AG08396 (cell line): Measurements from ENCODE around the gene SNAP29.
"Not testable (repeated sequence)": the region's sequence is repeated elsewhere in the genome, so short reads cannot be mapped to it uniquely, and the experiment has no call there.

Experiments used
- DNase-seq: peaks from one replicate; pipeline ENCODE4 v3.0.0; 2012; ENCODE audit warnings: low spot score, mixed read lengths

Gene SNAP29

GRCh38 chr22:20901093-20902033 is 42.6 kb downstream of the SNAP29 start:
- not testable (repeated sequence) for DNase-seq

- DNase-seq = no peak
Measured at GRCh38 chr22:20903093-20903492, 44.3 kb downstream of the SNAP29 start.

GRCh38 chr22:20904008-20904979 is 45.5 kb downstream of the SNAP29 start:
- DNase-seq = peak; percentile 86

GRCh38 chr22:20904980-20905355 is 46.2 kb downstream of the SNAP29 start:
- no peak for DNase-seq

DNA sequence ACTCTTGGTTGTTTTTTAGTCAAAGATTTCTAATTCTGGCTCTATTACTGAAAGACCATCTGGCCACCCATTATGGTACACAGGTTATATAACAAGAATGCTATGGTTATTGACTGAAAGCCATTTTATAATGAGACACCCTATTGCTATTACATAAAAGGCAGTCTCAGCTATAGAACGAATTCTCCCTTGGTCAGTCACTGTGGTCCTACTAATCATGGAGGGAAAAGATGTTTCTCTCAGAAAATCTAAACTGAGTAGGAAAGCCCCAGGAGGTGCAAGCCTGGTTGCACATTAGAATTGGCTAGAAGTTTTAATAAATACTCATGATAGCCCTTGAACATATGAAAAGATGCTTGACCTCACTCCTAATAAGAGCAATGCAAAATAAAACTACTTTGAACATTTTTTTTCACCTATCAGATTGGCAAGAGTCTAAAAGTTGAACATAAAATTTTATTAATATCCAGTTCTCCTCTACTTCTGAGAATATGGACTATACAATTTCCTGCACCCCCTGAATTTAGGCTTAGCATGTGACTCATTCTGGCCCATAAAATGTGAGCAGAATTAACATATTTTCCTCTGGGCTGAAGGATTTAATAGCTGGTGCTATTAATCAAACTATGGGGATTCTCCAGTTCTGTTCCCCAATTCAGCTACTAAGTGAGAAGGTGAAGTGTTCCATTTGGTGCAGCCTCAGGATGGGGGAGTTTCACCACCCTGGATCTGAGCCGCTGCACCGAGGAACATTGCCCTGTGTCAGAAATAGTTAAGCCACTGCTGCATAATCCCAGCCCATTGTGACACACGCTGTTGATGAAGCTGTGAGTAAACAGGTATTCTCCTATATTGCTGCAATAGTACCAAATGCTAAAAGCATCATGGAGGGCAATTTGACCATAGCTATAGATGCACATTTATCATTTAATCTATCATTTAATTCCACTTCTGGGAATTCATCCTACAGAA is 46.9 kb downstream of the SNAP29 start:
- DNase-seq = no peak

DNA sequence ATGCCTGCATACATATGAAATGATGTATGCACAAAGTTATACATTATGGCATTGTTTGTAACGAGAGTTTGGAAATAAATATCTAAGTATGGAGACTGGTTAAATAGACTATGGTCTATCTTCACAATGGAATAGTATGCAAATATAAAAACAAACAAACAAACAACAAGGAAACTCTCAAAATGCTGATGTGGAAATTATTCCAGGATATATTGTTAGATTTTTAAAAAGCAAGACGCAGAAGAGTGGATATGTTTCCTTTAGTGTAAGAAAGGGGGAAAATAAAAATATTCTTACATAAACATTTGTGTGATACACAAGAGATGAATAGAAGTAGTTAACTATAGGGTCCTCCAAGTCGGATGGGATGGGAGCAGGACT is 47.6 kb downstream of the SNAP29 start:
- no peak for DNase-seq

DNA sequence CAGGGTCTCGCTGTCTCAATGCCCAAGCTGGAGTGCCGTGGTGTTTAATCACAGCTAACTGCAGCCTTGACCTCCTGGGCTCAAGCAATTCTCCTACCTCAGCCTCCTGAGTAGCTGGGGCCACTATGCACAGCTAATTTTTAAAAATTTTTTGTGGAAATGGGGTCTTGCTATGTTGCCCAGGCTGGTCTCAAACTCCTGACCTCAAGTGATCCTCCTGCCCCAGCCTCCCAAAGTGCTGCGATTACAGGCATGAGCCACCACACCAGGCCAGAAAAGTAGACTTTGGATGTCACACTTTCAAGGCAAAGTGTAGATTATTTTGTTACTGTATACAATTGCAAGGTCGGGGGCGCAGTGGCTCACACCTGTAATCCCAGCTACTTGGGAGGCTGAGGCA is 49.9 kb downstream of the SNAP29 start:
- not testable (repeated sequence) for DNase-seq

DNA sequence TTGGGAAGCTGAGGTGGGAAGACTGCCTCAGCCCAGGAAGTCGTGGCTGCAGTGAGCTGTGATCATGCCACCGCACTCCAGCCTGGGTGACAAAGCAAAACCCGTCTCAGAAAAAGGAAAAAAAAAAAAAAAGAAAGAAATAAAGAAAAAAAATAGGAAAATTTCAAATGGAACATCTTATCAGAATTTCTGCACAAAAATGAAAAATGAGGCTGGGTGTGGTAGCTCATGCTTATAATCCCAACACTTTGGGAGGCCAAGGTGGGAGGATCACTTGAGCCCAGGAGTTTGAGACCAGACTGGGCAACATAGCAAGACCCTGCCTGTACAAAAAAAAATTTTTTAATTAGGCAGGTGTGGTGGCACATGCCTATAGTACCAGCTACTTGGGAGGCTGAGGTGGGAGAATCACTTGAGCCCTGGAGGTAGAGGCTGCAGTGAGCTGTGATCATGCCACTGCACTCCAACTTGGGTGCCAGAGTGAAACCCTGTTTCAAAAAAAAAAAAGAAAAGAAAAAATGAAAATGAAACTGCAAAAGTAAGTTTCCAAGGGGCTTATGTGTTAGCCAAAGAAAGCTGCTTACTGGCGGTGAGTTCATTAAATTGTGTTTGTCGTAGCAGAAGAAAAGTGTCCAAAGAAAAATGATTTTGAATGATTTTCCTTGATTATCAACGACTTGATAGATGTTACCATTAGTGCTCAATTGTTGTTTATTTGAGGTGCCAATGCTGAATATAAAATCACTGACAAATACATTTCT is 50.9 kb downstream of the SNAP29 start:
- DNase-seq = no peak

DNA sequence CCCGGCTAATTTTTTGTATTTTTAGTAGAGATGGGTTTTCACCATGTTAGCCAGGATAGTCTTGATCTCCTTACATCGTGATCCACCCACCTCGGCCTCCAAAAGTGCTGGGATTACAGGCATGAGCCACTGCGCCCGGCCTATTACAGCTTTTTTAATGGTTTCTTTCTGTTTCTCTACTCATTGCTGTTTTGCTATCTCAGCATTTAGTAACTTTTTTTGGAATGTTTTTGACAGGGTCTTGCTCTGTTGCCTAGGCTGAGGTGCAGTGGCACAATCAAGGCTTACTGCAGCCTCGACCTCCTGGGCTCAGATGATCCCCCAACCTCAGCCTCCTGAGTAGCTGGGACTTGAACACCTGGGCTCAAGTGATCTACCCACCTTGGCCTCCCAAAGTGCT is 53.7 kb downstream of the SNAP29 start:
- DNase-seq = no peak

DNA sequence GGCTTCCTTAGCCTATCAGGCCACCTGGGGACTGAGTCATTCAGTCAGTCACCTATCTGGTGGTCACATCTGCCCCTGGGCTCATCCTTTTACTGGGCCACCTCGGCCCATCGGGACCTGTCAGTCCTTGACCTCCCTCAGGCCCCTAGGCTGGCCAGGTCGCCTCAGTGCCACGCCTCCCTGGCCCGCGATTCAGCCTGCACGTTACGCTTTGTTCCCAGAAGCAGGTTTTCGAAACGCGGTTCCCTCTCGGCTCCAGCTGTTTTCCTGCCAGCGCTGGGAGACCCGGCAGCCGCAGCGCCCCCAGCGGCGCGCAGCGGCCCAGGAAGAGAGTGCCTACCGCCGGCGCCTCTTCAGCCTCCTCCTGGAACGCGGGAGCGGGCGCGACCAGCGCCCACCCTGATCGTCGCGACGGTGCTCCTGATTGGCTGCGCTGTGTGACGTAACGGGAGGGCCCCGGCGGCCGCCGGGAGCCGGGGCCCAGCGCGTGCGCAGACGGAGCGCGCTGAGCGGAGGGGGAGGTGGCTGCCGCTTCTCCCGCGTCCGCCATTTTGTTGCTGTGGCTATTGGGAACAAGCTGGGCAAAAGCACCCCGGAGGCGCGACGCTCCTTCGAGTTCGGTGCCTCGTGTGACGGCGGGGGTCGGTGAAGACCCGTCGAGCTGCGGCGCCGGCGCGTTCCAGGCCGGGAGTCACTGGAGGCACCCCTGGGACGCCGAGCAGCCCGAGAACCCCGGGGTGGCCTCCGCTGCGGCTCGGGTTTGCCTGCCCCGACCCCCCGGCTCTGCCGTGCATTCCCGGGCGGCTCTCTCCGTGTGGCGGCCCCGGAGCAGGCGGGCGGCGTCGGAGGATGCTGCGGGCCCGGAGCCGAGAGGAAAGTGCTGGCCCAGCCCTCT is 58.4 kb downstream of the SNAP29 start, which contains the start of gene CRKL:
TSS of gene CRKL (plus strand) at position 492 of the 895 bp plus-strand sequence. CDS start 528 bp downstream, outside the sequence.
- peak; percentile 100 for DNase-seq

DNA sequence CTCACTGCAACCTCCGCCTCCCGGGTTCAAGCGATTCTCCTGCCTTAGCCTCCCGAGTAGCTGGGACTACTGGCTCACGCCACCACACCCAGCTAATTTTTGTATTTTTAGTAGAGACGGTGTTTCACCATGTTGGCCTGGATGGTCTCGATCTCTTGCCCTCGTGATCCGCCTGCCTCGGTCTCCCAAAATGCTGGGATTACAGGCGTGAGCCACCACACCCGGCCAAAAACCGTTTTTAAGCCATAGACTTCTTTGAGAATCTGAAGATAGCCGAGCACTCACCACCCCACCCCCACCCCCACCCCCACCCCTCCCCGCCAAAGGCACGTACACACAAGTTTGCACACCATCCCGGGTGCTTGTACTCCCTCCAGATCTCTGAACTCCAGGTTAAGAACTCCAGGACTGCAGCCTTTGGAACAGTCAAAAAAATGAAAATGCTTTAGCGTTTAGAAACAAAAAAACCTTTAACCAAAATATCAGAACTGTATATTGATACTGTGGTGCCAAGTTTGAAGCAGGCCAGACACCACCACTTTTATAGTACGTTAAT is 59.9 kb downstream of the SNAP29 start:
- DNase-seq = no peak

GRCh38 chr22:20919718-20920117 is 60.9 kb downstream of the SNAP29 start:
- no peak for DNase-seq

DNA sequence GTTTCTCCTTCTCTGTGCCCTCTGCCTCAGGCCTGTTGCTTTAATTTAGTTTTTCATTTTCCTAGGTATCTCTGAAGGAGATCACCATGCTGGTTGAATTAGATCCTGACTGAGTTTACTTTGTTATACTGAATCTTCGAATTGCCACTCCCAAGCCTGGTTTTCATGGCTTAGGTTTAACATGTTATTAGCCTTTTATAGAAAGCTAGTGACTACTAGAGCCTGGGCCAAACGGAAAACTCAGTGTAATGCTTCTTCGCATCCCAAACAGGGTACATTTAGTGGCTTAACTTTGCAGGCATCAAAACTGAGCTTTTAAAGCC is 62.0 kb downstream of the SNAP29 start:
- DNase-seq = no peak

DNA sequence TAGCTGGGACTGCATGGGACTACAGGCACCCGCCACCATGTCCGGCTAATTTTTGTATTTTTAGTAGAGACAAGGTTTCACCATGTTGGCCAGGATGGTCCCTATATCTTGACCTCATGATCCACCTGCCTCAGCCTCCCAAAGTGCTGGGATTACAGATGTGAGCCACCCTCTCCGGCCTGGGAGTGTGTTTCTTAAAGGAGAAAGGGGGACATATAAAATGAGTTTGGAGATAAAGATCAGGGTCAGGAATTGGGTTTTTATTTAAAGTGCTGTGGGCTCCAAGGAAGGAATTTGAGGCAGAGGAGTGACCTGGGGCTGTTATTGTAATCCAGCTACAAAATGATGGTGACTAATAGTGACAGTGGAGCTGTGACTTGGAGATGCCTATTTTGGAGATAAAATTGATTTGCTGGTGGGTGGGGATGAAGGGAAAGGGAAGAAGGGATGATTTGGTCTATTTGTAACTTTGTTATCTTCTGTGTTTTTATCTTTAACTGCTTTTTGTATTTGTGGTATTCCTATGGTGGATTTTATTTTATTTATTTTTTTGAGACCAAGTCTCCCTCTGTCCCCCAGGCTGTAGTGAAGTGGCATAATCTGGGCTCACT is 63.4 kb downstream of the SNAP29 start:
- DNase-seq = no peak

- no peak for DNase-seq
Measured at GRCh38 chr22:20926243-20926642, 67.4 kb downstream of the SNAP29 start.

DNA sequence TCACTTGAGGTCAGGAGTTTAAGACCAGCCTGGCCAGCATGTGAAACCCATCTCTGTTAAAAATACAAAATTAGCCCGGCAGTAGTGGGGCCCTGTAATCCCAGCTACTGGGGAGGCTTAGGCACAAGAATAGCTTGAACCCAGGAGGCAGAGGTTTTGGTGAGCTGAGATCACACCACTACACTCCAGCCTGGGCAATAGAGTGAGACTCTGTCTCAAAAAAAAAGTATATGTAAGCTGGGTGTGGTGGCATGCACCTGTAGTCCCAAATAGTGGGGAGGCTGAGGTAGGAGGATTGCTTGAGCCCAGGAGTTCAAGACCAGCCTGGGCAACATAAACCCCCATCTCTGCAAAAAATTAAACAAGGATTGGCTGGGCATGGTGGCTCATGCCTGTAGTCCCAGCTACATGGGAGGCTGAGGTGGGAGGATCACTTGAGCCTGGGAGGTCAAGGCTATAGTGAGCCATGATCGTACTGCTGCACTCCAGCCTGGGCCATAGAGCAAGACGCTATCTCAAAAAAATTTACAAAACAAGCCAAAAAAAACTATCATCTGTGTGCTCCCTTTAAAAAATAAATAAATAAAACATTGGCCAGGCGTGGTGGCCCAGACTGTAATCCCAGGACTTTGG is 69.2 kb downstream of the SNAP29 start:
- no peak for DNase-seq

DNA sequence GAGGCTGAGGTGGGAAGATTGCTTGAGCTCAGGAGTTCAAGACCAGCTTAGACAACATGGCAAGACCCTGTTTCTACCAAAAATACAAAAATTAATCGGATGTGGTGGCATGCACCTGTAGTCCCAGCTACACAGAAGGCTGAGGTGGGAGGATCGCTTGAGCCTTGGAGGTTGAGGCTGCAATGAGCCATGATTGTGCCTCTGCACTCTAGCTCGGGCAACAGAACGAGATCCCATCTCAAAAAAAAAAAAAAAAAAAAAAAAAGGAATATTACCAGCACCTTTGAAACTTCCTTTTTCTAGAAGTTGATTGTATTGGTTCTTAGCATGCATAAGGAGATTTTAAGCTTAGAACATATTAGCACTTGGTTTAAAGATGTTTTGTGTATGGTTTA is 69.8 kb downstream of the SNAP29 start:
- DNase-seq = no peak

GRCh38 chr22:20930004-20930403 is 71.2 kb downstream of the SNAP29 start:
- no peak for DNase-seq

DNA sequence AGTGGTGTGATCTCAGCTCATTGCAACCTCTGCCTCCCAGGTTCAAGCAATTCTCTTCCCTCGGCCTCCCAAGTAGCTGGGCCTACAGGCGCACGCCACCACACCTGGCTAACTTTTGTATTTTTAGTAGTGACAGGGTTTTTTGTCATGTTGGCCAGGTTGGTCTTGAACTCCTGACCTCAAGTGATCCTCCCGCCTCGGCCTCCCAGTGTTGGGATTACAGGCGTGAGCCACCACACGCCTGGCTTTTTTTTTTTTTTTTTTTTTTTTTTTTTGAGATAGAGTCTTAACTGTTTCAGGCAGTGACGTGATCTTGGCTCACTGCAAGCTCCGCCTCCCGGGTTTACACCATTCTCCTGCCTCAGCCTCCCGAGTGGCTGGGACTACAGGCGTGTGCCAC is 71.6 kb downstream of the SNAP29 start:
- DNase-seq = not testable (repeated sequence)
